HepG2 (cell line): ENCODE data around the gene MPLKIP. TPM values are rescaled to one million over a fixed set of nuclear protein-coding genes. Genes with fewer than 3 reads are reported as not detected.
A peak's percentile ranks its signal among the peaks of the same experiment; 100 is the strongest.

Experiments used
- ARID2 ChIP-seq: sonication (generic); formaldehyde crosslinking; IDR thresholded peaks from 2 replicates; pipeline ENCODE4 v1.8.1; 2022; ENCODE audit warnings: mild to moderate bottlenecking, missing genetic modification reagents, borderline replicate concordance
- CAMTA2 ChIP-seq: sonication (generic); formaldehyde crosslinking; IDR thresholded peaks from 2 replicates; pipeline ENCODE4 v1.4.0; 2020; ENCODE audit warnings: mild to moderate bottlenecking, missing genetic modification reagents, borderline replicate concordance
- DRAP1 ChIP-seq: IDR thresholded peaks from 2 replicates; pipeline ENCODE4 v1.6.1; 2016; ENCODE audit warnings: missing genetic modification reagents, missing compliant biosample characterization
- E2F2 ChIP-seq: sonication (generic); formaldehyde crosslinking; IDR thresholded peaks from 2 replicates; pipeline ENCODE4 v1.4.0; 2020; ENCODE audit warnings: missing genetic modification reagents, borderline replicate concordance
- FOXC1 ChIP-seq: sonication (generic); formaldehyde crosslinking; IDR thresholded peaks from 2 replicates; pipeline ENCODE4 v1.8.0; 2022; ENCODE audit warnings: mild to moderate bottlenecking, missing genetic modification reagents, borderline replicate concordance
- GATA4 ChIP-seq: sonication (generic); IDR thresholded peaks from 2 replicates; pipeline ENCODE4 v1.6.1; 2016; ENCODE audit warnings: antibody characterized with exemption, low read depth, borderline replicate concordance
- GTF2F1 ChIP-seq: fragments of 150-350 bp; IDR thresholded peaks from 2 replicates; pipeline ENCODE4 v1.6.1; 2014; ENCODE audit warnings: low read length
- MEF2D ChIP-seq: sonication (generic); formaldehyde crosslinking; IDR thresholded peaks from 2 replicates; pipeline ENCODE4 v1.5.1; 2020; ENCODE audit warnings: mild to moderate bottlenecking, missing genetic modification reagents
- SCMH1 ChIP-seq: sonication (generic); formaldehyde crosslinking; IDR thresholded peaks from 2 replicates; pipeline ENCODE4 v1.9.0; 2021; ENCODE audit warnings: missing genetic modification reagents, mild to moderate bottlenecking, borderline replicate concordance
- SOX6 ChIP-seq, 2 experiments: fragments of 450-650 bp in 1 of 2; sonication (generic) in 1 of 2; formaldehyde crosslinking in 1 of 2; IDR thresholded peaks; 2 replicates each; pipeline versions ENCODE4 v1.4.0 to v1.6.1; 2017 to 2020; ENCODE audit warnings: antibody characterized with exemption in 1 of 2, mild to moderate bottlenecking in 1 of 2, missing genetic modification reagents in 1 of 2
- SRSF1 ChIP-seq: fragments of 200-400 bp; formaldehyde crosslinking; optimal IDR thresholded peaks from 2 replicates; pipeline ENCODE3; 2017; ENCODE audit warnings: mild to moderate bottlenecking, low read depth, low read length, moderate library complexity
- ZFX ChIP-seq: sonication (generic); formaldehyde crosslinking; IDR thresholded peaks from 2 replicates; pipeline ENCODE4 v1.4.0; 2020; ENCODE audit warnings: mild to moderate bottlenecking, low read depth, missing genetic modification reagents, moderate library complexity
- ZNF256 ChIP-seq: sonication (generic); formaldehyde crosslinking; conservative IDR thresholded peaks from 2 replicates; pipeline ENCODE4 v1.4.0; 2020; ENCODE audit warnings: missing genetic modification reagents
- ZNF652 ChIP-seq: IDR thresholded peaks from 2 replicates; pipeline ENCODE4 v1.6.1; 2016; ENCODE audit warnings: low read depth, borderline replicate concordance
- ZNF891 ChIP-seq: sonication (generic); formaldehyde crosslinking; IDR thresholded peaks from 2 replicates; pipeline ENCODE4 v1.5.0; 2020; ENCODE audit warnings: mild to moderate bottlenecking, missing genetic modification reagents
- polyA plus RNA-seq, 8 experiments: library from polyadenylated mRNA; depleted of rRNA in 3 of 8; stranded (reverse) in 7 of 8; unstranded in 1 of 8; fragments of >200 nt; fragmentation: Illumina TruSeq in 4 of 8; extraction: Trizol in 4 of 8; gene quantifications; 2 replicates each; pipeline versions ENCODE4 v1.2.1 to v1.2.3, GENCODE V29; 2011 to 2016; ENCODE audit warnings: low read depth in 4 of 8, missing spikeins in 1 of 8, mixed read lengths in 1 of 8; ENCODE audit not compliant: insufficient read depth in 1 of 8
- total RNA-seq, 5 experiments: library from RNA; depleted of rRNA; stranded (reverse); fragments of >200 nt; fragmentation: Illumina TruSeq; extraction: Trizol; gene quantifications; 2 replicates each; pipeline ENCODE4 v1.2.3, GENCODE V29; 2016; ENCODE audit warnings: low read depth in 1 of 5
- TF ChIP-seq, protein P1 (sequence below): sonication (generic); formaldehyde crosslinking; IDR thresholded peaks from 2 replicates; pipeline ENCODE4 v1.4.0; 2020; ENCODE audit warnings: mild to moderate bottlenecking, missing genetic modification reagents
- TF ChIP-seq, protein P2 (sequence below): sonication (generic); formaldehyde crosslinking; IDR thresholded peaks from 2 replicates; pipeline ENCODE4 v1.4.0; 2020; ENCODE audit warnings: missing genetic modification reagents
- TF ChIP-seq, protein P3 (sequence below): IDR thresholded peaks from 2 replicates; pipeline ENCODE4 v1.6.1; 2018; ENCODE audit warnings: missing genetic modification reagents, mild to moderate bottlenecking, missing compliant biosample characterization
- TF ChIP-seq, protein P4 (sequence below): sonication (generic); formaldehyde crosslinking; IDR thresholded peaks from 2 replicates; pipeline ENCODE4 v1.4.0; 2020; ENCODE audit warnings: mild to moderate bottlenecking, missing genetic modification reagents

Gene MPLKIP
- total and polyA plus RNA-seq, 2 of the 13 experiments (the other 11 are each of a cell fraction or from before 2014, with no cell fraction given): 40.1 to 45.7 TPM

GRCh38 chr7:40134428-40135316 lies at the start of gene MPLKIP, which contains the start of gene SUGCT (continued):
- TF ChIP-seq E2F2 (CRISPR knock-in tag): no peak
- TF ChIP-seq, protein P1, sequence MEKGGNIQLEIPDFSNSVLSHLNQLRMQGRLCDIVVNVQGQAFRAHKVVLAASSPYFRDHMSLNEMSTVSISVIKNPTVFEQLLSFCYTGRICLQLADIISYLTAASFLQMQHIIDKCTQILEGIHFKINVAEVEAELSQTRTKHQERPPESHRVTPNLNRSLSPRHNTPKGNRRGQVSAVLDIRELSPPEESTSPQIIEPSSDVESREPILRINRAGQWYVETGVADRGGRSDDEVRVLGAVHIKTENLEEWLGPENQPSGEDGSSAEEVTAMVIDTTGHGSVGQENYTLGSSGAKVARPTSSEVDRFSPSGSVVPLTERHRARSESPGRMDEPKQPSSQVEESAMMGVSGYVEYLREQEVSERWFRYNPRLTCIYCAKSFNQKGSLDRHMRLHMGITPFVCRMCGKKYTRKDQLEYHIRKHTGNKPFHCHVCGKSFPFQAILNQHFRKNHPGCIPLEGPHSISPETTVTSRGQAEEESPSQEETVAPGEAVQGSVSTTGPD: 0 out of 2 replicates have a peak, but pooled peaks have one; percentile 37
- TF ChIP-seq FOXC1 (CRISPR knock-in tag): 0 out of 2 replicates have a peak, but pooled peaks have one; percentile 61
- peak; percentile 37; the same call in 1 of the 2 replicates for TF ChIP-seq DRAP1 (CRISPR knock-in tag)
- TF ChIP-seq, protein P2, sequence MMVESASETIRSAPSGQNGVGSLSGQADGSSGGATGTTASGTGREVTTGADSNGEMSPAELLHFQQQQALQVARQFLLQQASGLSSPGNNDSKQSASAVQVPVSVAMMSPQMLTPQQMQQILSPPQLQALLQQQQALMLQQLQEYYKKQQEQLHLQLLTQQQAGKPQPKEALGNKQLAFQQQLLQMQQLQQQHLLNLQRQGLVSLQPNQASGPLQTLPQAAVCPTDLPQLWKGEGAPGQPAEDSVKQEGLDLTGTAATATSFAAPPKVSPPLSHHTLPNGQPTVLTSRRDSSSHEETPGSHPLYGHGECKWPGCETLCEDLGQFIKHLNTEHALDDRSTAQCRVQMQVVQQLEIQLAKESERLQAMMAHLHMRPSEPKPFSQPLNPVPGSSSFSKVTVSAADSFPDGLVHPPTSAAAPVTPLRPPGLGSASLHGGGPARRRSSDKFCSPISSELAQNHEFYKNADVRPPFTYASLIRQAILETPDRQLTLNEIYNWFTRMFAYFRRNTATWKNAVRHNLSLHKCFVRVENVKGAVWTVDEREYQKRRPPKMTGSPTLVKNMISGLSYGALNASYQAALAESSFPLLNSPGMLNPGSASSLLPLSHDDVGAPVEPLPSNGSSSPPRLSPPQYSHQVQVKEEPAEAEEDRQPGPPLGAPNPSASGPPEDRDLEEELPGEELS (CRISPR knock-in tag): no peak
- TF ChIP-seq ZNF891 (CRISPR knock-in tag): peak; percentile 88
- no peak; the same call in 1 of the 2 replicates for TF ChIP-seq GATA4
- no peak for TF ChIP-seq SCMH1 (CRISPR knock-in tag)
- TF ChIP-seq ARID2 (CRISPR knock-in tag): no peak
- TF ChIP-seq SOX6 (IDR thresholded peaks at IDR 0.05): no peak
- peak; percentile 54 for TF ChIP-seq SOX6 (CRISPR knock-in tag; IDR thresholded peaks at IDR 0.05)
- TF ChIP-seq ZNF652 (CRISPR knock-in tag): no peak
- 0 out of 2 replicates have a peak, but pooled peaks have one; percentile 29 for TF ChIP-seq GTF2F1
- 0 out of 2 replicates have a peak, but pooled peaks have one; percentile 32 for TF ChIP-seq ZNF256 (CRISPR knock-in tag)
- TF ChIP-seq ZFX: peak; percentile 88
- TF ChIP-seq, protein P3, sequence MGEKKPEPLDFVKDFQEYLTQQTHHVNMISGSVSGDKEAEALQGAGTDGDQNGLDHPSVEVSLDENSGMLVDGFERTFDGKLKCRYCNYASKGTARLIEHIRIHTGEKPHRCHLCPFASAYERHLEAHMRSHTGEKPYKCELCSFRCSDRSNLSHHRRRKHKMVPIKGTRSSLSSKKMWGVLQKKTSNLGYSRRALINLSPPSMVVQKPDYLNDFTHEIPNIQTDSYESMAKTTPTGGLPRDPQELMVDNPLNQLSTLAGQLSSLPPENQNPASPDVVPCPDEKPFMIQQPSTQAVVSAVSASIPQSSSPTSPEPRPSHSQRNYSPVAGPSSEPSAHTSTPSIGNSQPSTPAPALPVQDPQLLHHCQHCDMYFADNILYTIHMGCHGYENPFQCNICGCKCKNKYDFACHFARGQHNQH: peak; percentile 72
- TF ChIP-seq CAMTA2 (CRISPR knock-in tag): no peak
- no peak for TF ChIP-seq MEF2D
- TF ChIP-seq, protein P4, sequence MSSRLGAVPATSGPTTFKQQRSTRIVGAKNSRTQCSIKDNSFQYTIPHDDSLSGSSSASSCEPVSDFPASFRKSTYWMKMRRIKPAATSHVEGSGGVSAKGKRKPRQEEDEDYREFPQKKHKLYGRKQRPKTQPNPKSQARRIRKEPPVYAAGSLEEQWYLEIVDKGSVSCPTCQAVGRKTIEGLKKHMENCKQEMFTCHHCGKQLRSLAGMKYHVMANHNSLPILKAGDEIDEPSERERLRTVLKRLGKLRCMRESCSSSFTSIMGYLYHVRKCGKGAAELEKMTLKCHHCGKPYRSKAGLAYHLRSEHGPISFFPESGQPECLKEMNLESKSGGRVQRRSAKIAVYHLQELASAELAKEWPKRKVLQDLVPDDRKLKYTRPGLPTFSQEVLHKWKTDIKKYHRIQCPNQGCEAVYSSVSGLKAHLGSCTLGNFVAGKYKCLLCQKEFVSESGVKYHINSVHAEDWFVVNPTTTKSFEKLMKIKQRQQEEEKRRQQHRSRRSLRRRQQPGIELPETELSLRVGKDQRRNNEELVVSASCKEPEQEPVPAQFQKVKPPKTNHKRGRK (CRISPR knock-in tag): no peak
- TF ChIP-seq SRSF1: peak; percentile 94
